GM19324 (cell line): ENCODE measurements around the gene RAG1.

Source experiments
- ATAC-seq: cut with Tn5 transposase; IDR thresholded peaks from one replicate; pipeline ENCODE4 v1.9.1; 2021; ENCODE audit warnings: mild to moderate bottlenecking, moderate library complexity; ENCODE audit not compliant: unreplicated experiment, low FRiP score

The RAG1 gene

DNA sequence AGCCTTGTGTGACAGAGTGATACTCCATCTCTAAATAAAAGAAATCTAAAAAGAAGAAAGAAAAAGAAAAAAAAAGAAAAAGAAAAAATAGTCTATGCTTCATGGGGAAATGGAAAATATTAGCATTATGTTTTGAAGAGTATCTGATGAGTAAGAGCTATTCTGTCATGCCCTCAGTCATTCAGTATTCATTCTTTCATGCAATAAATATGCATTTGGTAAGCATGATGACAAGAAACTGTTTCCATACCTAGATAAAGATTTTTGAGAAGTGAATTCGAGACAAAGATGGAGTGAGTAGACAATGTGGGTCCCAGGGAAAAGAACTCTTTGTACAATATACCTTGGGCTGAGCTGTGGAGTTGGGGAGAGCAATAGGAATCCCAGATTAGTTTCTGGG is 20.3 kb downstream of the RAG1 start:
- no peak for ATAC-seq

DNA sequence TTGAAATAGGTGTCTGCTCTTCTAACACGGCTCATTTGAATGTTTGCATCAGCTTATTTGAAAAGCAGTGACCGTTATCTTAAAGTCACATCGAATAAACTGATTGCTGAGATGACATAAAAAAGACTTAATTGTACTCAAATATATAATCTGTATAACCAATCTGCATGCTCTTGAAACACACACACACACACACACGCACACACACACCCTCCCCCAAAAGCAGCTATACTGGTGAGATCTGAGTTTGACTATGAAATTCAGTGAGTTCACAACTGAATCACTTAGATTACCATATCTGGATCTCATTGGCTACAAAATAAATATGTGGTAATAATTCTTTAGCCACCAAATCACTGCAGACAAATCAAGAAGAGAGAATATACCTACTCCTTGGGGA is 22.7 kb downstream of the RAG1 start:
- ATAC-seq: no peak

DNA sequence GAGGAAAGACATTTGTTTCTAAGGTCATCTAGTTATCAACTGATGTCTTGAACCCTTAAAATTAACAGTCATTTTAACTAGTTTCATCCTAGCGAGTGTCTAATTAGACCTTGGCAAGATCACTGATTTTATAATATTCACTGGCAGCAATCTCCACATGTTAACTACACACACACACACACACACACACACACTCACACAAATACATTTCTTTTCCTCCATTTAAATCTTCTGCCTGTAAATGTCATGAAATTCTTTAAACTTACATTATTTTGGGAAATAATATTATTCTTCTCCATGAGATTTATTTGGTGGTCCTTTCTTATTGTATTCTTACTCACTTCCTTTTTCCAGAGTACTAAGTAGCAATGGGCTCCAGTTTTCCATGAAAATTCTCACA is 23.6 kb downstream of the RAG1 start:
- no peak for ATAC-seq

DNA sequence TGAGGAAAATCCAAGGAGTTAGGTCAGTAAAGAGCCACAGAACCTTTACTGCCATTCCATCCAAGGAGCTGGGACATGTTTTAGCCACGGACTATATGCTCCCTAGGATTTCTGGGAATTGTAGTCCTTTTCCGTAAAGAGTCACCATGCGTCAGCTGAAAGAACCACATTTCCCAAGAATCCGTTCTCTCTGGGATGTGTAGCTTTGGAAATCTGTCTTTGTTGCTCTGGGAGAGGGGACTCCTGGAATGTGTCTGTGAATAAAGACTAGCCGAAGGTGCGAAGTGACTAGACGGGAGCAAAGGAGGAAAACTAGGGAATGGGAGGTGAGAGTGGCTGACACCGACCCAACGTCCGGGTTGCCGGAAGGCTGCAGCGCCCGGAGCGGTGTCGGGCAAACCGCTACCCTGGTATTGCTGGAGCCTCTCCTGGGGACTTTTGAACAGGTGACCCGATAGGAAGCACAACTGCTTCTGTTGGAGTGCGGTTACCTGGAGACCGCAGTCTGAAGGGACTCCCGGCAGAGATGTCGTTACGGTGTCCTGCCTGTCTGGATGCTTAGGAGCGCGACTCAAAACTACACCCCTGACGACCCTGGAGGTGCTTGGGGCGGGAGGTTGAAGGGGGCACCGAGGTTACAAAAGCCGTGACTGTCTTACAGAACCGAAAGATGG is 26.6 kb downstream of the RAG1 start, which contains the start of gene IFTAP:
TSS of gene IFTAP (plus strand) at position 187 of the 674 bp plus-strand sequence. CDS start 15,602 bp downstream, outside the sequence.
- peak; percentile 44 for ATAC-seq

DNA sequence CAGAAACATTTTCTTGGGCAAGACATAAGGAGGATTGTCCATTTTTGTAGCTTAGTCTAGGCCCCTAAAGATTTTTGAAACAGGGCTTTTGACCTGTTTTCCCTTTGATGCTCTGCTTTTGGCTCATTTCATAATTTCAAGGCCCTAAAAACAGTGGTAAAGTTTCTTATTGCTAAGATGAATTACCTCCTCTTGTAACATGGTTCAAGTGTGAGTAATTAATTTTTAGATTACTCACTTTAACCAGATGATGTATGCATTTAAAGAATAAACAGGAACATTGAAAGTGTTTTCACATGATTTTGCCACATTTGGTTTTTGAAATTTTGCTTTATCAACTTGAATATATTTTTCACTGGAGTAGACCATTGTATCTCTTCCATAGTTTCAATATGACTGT is 29.1 kb downstream of the RAG1 start:
- ATAC-seq: no peak

DNA sequence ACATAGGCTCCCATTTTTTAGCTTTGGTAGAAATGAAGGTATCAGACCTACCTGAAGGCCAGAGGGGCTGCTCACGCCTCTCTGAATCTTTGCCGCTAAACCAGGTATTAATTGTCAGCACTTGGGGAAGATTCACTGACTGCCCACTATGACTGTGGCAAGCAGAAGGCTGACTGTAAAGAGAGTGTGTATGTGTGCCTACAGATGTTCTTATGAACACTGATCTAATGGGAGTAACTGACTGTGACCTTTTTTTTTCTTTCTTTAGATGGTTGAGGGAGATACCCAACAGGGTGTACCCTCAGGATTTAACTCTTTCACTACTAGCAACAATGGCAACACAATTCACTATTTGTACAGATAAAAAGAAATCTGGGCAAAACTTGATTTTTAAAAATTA is 30.2 kb downstream of the RAG1 start, which contains the start of gene RAG2:
TSS of gene RAG2 (minus strand) at position 186 of the 400 bp plus-strand sequence. CDS start 4,068 bp downstream, outside the sequence.
- no peak for ATAC-seq

DNA sequence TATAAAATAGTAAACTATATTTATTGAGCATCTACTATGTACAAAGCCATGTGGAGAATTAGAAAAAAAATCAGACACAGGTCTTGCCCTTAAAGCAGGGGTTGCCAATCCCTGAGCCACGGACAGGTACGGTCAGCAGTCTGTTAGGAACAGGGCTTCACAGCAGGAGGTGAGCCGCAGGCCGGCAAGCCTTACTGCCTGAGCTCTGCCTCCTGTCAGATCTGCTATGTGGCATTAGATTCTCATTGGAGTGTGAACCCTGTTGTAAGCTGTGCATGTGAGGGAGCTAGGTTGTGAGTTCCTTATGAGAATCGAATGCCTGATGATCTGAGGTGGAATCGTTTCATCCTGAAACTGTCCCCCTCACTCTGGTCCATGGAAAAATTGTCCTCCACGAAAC is 32.4 kb downstream of the RAG1 start:
- ATAC-seq: no peak

DNA sequence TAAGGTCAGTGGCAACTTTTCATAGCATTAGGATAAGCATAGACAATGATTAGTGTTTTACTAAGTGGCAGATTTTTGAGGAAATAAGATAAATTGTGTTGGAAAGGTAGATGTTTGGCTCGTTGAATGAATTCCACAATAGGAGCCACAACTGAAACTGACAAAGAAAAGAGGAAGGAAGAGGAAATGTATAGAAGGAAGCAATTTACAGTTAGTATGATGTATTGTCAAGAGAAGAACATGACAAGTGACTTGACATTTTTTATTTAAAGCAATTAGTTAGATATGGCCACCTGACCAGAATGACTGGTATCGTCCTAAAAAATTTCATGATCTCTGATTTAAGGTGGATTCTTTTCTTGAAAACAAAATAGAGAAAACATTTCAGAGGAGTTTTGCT is 33.3 kb downstream of the RAG1 start:
- ATAC-seq: no peak

DNA sequence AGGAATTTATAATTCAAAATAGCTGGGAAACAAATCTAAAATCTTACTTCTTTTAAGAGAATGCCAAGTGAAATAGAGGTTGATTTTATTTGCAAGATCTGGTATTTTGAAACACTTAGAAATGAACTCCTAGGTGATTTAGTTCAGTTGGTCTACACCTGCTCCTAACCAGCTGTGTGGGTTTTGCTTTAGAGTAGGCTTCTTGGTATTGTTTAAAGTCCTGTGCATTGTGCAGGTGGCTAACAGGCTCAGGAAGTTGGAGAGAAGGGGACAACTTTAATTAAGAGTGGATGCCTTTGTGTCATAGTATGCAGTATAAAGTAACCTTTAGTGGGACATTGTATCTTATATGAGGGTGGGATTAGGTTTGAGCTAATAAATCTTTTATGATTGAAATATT is 34.3 kb downstream of the RAG1 start:
- no peak for ATAC-seq

DNA sequence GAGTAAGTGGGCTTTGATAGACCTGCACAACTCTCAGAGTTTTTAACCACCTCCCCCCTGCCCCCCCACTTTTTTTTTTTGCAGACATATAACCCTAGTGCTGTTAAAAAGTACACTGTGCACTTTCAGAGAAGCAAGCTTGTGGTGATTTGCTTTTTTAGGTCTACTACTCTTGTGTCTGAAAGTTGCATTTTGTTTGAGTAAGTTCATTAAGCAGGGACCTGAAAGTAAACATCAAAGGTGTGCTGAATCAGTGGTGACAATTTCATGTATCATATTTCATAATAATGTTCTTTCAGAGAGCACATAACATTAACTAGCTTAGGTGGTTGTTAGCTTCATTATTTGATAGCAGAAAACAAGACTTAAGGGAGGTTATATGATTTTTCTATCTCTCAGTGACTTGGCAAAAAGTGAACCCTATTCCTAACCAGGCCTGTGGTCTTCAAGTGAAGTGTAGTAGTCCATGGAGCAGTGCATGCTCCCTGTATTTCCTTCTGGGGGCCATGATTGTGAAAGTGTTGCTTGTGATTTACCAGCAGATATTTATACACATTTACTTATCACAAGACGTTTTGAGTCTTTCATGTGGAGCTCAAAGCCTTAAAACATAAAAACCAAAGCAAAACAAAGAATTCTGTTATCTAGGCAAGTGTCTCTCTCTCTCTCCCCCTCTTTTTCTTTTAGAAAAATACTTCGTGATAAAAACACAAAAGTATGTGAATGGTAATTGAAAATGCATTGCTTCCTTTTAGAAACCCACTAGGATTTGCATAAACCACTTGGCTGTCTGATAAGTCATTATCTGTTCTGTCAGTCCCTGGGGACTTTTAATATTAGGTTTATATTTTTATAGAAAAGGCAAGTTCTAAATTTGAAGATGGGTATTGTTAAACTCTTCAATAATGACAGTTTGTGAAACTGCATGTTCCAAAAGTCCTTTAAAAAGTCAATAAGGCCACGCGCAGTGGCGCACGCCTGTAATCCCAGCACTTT is 37.7 kb downstream of the RAG1 start:
- ATAC-seq: no peak

DNA sequence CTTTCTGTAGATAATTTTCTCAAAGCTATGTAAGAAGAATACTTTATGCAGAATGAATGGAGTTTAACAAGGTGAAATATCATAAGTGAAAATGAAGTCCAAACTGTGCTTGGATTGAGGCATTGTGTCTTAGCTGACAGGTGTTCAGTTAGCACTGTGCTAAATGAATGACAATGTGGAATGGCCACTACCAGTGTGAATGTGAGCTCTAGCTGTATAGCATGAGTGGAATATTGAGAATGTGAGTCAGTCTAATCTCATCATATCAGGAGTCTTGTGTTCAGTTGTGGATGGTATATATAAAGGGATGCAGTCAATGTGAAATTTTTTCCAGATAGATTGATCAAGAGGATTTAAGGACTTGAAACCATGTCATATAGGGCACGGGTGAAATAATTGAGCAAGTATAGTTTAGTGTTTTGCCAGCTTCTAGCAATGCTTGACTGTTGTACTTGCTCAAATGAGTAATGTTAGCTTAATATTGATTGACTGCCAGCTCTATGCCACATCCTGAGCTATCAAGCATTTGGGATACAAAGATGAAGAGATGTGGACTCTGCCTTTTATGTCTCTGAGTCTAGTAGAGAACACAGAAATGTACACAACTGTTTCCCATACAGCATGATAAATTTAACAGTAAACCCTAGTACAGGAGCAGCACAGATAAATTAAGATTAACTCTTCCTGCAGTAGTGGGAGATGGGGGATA is 40.8 kb downstream of the RAG1 start:
- no peak for ATAC-seq

DNA sequence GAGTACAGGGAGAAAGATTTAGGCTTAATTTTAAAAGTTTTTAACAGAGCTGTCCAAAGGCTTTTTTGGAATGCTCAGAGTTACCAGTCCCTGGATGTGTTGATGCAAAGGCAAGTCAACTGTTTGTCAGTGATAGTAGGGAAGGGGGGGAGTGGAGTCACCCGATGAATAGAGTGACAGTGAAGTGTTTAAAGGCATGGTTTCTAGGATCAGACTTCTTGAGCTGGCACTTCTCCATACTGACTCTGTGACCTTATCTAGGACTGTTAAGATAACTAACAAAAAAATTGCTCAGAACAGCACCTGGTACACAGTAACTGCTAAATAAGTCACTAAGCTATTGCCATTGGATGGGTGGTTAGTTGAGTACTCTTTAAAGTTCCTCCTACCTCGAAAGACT is 41.6 kb downstream of the RAG1 start:
- no peak for ATAC-seq

DNA sequence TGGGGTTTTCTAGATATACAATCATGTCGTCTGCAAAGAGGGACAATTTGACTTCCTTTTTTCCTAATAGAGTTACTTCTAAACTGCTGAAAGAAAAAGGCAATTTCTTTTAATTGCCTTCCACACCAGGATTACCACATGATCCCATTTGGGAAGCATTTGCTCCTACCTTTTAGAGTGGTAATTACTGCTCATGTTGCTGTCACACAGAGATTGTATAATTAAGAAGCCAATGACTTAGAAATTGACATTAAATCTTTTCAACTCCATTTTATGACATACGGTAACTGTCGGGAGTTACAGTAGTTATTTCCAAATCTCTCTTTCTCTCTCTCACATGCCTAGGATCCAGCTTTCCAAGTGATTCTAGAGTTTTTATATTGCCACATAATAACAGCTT is 48.0 kb downstream of the RAG1 start:
- ATAC-seq: no peak

DNA sequence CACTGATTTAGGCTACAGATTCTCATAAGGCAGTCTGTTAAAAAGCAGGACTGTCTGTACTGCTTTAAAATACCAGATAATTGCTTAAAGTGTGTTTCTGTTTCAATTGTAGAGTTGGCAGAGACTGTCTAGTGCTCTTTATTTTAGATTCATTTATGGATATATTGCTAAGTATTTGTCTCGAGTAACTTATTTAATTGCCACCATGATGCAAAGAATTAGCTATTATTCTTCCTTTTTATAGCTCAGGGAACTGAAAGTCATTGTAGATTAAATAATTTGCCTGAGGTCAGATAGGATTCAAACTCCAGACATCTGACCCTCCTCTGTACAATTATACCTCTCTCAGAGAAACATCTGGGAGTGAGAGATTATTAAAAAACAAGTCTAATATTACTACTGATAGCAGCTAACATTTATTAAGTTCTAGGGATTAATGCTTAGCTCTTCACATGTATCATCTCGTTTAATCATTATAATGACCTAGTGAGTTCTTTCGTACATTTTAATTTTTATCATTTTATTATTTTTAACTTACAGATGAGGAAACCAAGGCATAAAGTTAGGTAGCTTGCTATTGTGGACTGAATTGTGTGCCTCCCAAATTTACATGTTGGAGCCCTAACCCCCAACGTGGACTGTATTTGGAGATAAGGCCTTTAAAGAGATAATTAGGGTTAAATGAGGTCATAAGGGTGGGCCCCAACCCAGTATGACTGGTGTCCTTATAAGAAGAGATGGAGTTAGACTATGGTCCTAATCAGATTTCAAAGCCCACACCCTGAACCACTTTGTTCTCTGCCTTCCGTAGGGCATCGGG is 49.9 kb downstream of the RAG1 start:
- ATAC-seq: no peak

DNA sequence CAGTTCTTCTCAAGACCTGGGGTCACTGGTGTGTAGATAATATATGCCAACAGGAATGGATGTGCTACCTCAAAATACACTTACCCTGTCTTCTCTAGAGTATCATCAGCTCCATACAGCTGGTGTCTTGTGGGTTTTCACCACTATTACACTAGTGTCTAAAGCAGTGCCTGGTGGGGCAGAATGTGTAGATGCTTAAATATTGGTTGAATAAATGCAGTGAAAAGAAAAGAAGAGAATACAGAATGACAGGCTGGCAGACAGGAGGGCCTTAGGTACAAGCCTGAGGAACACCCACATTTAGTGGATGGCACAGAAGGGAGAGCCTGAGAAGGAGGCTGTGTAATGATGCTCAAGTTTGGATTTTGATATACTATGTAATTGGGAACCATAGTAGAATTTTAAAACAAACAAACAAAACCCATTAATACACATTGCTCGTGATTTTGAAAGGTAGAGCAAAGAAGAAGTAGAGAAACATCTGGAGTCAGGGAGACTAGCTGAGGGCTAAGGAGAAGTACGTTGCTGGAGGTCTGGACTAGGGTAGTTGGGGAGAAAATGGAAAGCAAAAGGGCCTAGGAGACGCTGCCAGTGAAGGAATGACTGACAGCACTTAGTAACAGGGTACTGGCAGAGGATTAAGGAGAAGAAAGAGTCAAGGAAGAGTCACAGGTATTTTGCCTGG is 50.7 kb downstream of the RAG1 start:
- no peak for ATAC-seq

DNA sequence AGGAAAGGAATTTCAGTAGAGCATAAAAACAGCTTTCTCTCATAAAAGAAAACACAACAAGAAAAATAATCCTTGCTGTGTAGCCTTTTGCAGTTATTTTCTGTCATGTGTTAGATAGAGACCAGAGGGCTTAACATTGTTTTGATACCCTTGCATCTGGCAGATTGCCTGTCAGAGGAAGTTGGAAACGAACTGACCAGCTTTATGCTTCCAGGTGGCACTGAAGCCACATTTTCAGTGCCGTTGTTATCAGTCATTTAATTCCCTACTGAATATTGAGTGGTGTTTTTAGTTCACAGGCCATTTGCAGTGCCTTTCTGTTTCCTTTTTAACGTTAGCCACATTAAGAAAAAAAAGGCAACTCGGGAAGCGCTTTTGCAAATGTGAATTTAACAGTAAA is 51.7 kb downstream of the RAG1 start:
- ATAC-seq: no peak

DNA sequence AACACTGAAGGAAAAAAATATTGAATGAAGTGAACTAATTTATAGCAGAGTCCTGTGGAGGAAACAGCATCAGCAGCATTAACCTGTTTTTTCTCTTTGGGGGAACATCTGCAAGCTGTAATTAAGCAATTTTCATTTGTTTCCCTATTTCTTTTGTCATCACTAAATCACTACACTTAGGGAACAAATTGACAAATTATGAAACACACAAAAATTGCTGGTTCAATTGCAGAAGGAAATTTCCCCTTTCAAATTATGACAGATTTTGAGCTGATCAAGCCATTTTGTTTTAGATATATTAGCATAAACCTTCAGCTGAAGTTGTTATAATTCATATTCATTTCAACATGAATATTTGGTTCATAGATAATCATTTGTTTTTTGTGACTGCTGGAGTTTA is 52.4 kb downstream of the RAG1 start:
- ATAC-seq: no peak

DNA sequence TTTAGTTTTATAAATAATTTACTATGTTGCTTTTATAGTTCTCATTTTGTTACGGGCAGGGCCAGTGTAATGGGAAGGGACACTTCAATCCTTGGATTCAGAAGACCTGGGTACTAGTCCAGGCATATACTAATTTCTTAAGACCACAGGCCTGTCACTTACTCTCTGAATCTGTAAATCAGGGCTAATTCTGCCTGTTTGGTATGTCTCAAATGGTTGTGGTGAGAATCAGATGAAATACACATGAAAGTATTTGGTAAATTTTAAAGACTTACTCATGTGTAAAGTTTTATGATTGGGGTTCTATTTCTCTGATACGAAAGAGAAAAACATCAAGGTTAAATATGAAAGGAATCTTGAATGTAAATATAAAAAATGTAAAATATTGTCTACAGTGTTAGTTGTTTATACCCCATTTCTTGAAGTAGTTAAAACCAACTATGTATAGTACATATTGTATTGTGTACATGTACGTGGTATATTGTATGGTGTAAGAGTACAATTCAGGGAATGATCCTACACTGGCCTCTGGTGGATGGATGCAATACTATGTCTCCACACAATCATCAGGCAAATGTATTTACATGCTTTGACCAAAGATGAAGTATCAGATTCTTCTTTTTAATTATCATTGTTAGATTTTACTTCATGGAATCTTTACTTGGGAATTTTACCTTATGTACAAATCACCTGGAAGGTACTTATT is 54.8 kb downstream of the RAG1 start:
- ATAC-seq: no peak

DNA sequence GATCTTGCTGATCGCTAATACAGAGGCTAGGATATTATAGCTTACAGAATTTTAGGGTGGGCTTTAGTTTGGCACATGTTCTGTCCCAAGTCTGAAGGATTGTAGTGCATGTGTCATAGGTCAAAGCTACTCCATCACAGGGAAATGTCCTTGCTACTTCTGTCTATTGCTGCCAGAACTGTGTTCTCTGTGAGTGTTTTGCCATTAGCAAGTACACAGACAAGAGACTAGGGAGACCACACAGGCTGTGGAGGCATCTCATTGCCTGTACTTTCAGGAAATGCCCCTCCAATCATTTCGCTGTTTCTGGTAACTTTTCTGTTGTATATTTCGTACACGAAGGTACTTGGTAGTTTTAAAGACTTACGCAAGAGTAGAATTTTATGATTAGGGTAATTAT is 55.7 kb downstream of the RAG1 start:
- ATAC-seq: no peak
